HEK293 (cell line): ENCODE data around the gene UQCRQ.
A peak's percentile ranks its signal among the peaks of the same experiment; 100 is the strongest.

ENCODE experiments used
- CTCF ChIA-PET: fragments of 350-600 bp; formaldehyde crosslinking; extraction: SDS; loops from one replicate; lab custom pipeline; 2021; ENCODE audit warnings: antibody characterized with exemption; lab: Yijun Ruan, JAX
- POLR2A ChIA-PET: fragments of 300-600 bp; formaldehyde crosslinking; extraction: SDS; loops from one replicate; lab custom pipeline; 2020; ENCODE audit warnings: antibody characterized with exemption, inconsistent platforms; lab: Yijun Ruan, JAX
- H3K27ac ChIP-seq: fragments of 200-500 bp; sonication (Bioruptor generic); 2 replicates; pipeline ENCODE4 v1.5.1; 2014; ENCODE audit warnings: low read depth, low read length, control low read depth, inconsistent platforms; ENCODE audit errors: extremely low read depth
- H3K36me3 ChIP-seq, 2 experiments: fragments of 200-500 bp in 1 of 2; sonication (Bioruptor generic) in 1 of 2; 1 replicate in 1 of 2; 2 replicates in 1 of 2; pipeline ENCODE4 v1.5.1; 2014 to 2017; ENCODE audit warnings: inconsistent platforms in 2 of 2, low read length in 2 of 2; ENCODE audit not compliant: control insufficient read depth in 2 of 2, insufficient read depth in 1 of 2
- H3K4me1 ChIP-seq: fragments of 200-500 bp; sonication (Bioruptor generic); 2 replicates; pipeline ENCODE4 v1.5.1; 2014; ENCODE audit warnings: mild to moderate bottlenecking, low read length, inconsistent platforms; ENCODE audit not compliant: control insufficient read depth, insufficient read depth
- H3K4me3 ChIP-seq: 2 replicates; pipeline ENCODE4 v1.5.1; 2011; ENCODE audit warnings: low read depth, mild to moderate bottlenecking, control low read depth, low read length, moderate library complexity
- H3K9me3 ChIP-seq: fragments of 200-500 bp; sonication (Bioruptor generic); 2 replicates; pipeline ENCODE4 v1.5.1; 2014; ENCODE audit warnings: low read depth, low read length, inconsistent platforms; ENCODE audit not compliant: control insufficient read depth, insufficient read depth
- CTCF ChIP-seq: fragments of 450-650 bp; formaldehyde crosslinking; IDR thresholded peaks from 2 replicates; pipeline ENCODE4 v1.5.1; 2016; ENCODE audit warnings: missing biosample characterization, missing genetic modification characterization
- MYNN ChIP-seq: fragments of 450-650 bp; formaldehyde crosslinking; IDR thresholded peaks from 2 replicates; pipeline ENCODE4 v1.5.1; 2016; ENCODE audit warnings: missing biosample characterization, missing genetic modification characterization, borderline replicate concordance
- PRDM6 ChIP-seq: fragments of 450-650 bp; formaldehyde crosslinking; IDR thresholded peaks from 2 replicates; pipeline ENCODE4 v1.5.1; 2017; ENCODE audit warnings: missing biosample characterization, missing genetic modification characterization
- SETDB1 ChIP-seq: IDR thresholded peaks from one replicate; pipeline ENCODE4 v1.6.1; 2017; ENCODE audit warnings: mild to moderate bottlenecking, low read length, moderate library complexity, mixed read lengths; ENCODE audit not compliant: insufficient read length
- TCF7L2 ChIP-seq: IDR thresholded peaks from 2 replicates; pipeline ENCODE4 v1.6.1; 2011; ENCODE audit warnings: low read depth, mild to moderate bottlenecking, inconsistent platforms, low read length, moderate library complexity, borderline replicate concordance
- TRIM28 ChIP-seq: IDR thresholded peaks from 2 replicates; pipeline ENCODE4 v1.6.1; 2011; ENCODE audit warnings: low read length, control low read depth, borderline replicate concordance
- ZBTB17 ChIP-seq: fragments of 450-650 bp; formaldehyde crosslinking; IDR thresholded peaks from 2 replicates; pipeline ENCODE4 v1.5.1; 2016; ENCODE audit warnings: missing biosample characterization, missing genetic modification characterization
- ZNF140 ChIP-seq: fragments of 450-650 bp; formaldehyde crosslinking; IDR thresholded peaks from 2 replicates; pipeline ENCODE4 v1.5.1; 2016; ENCODE audit warnings: missing biosample characterization, missing genetic modification characterization
- ZNF146 ChIP-seq: fragments of 450-650 bp; formaldehyde crosslinking; IDR thresholded peaks from 2 replicates; pipeline ENCODE4 v1.5.1; 2016; ENCODE audit warnings: missing biosample characterization, missing genetic modification characterization
- ZNF169 ChIP-seq: fragments of 450-650 bp; formaldehyde crosslinking; IDR thresholded peaks from 2 replicates; pipeline ENCODE4 v1.5.1; 2016; ENCODE audit warnings: missing biosample characterization, missing genetic modification characterization
- ZNF174 ChIP-seq: fragments of 450-650 bp; formaldehyde crosslinking; IDR thresholded peaks from 2 replicates; pipeline ENCODE4 v1.5.0; 2017; ENCODE audit warnings: missing biosample characterization, mild to moderate bottlenecking, missing genetic modification characterization
- ZNF274 ChIP-seq, 2 experiments: fragments of 200-500 bp in 1 of 2; fragments of 450-650 bp in 1 of 2; sonication (Bioruptor generic) in 1 of 2; formaldehyde crosslinking in 1 of 2; IDR thresholded peaks; 2 replicates each; pipeline versions ENCODE4 v1.5.1 to v1.6.1; 2014 to 2016; ENCODE audit warnings: borderline replicate concordance in 1 of 2, inconsistent platforms in 1 of 2, low read length in 1 of 2, missing biosample characterization in 1 of 2, missing genetic modification characterization in 1 of 2
- ZNF335 ChIP-seq: fragments of 450-650 bp; formaldehyde crosslinking; conservative IDR thresholded peaks from 2 replicates; pipeline ENCODE4 v1.5.1; 2016; ENCODE audit warnings: missing biosample characterization, missing genetic modification characterization
- ZNF366 ChIP-seq: fragments of 450-650 bp; formaldehyde crosslinking; conservative IDR thresholded peaks from 2 replicates; pipeline ENCODE4 v1.5.1; 2016; ENCODE audit warnings: missing biosample characterization, missing genetic modification characterization
- ZNF555 ChIP-seq: fragments of 450-650 bp; formaldehyde crosslinking; conservative IDR thresholded peaks from 2 replicates; pipeline ENCODE4 v1.5.1; 2017; ENCODE audit warnings: missing biosample characterization, mild to moderate bottlenecking, missing genetic modification characterization, inconsistent platforms
- ZNF560 ChIP-seq: fragments of 450-650 bp; formaldehyde crosslinking; IDR thresholded peaks from 2 replicates; pipeline ENCODE4 v1.5.1; 2017; ENCODE audit warnings: missing biosample characterization, missing genetic modification characterization, borderline replicate concordance
- ZNF571 ChIP-seq: fragments of 450-650 bp; formaldehyde crosslinking; IDR thresholded peaks from 2 replicates; pipeline ENCODE4 v1.5.0; 2017; ENCODE audit warnings: missing biosample characterization, missing genetic modification characterization
- ZNF623 ChIP-seq: fragments of 450-650 bp; formaldehyde crosslinking; IDR thresholded peaks from 2 replicates; pipeline ENCODE4 v1.5.1; 2016; ENCODE audit warnings: missing biosample characterization, missing genetic modification characterization
- ZNF704 ChIP-seq: fragments of 450-650 bp; formaldehyde crosslinking; IDR thresholded peaks from 2 replicates; pipeline ENCODE4 v1.5.1; 2016; ENCODE audit warnings: missing biosample characterization, missing genetic modification characterization
- ZNF747 ChIP-seq: fragments of 450-650 bp; formaldehyde crosslinking; IDR thresholded peaks from 2 replicates; pipeline ENCODE4 v1.5.1; 2016; ENCODE audit warnings: missing biosample characterization, missing genetic modification characterization
- ZNF777 ChIP-seq: fragments of 450-650 bp; formaldehyde crosslinking; IDR thresholded peaks from 2 replicates; pipeline ENCODE4 v1.5.1; 2017; ENCODE audit warnings: missing biosample characterization, missing genetic modification characterization, borderline replicate concordance

UQCRQ gene

GRCh38 chr5:132820162-132820754 lies 46.2 kb upstream of the UQCRQ start (continued):
- TF ChIP-seq TCF7L2, result no peak
- TF ChIP-seq ZNF747 (tag by site-specific recombination), result no peak
- TF ChIP-seq ZNF555 (tag by site-specific recombination), result no peak
- no peak for TF ChIP-seq ZNF140 (tag by site-specific recombination)
- no peak for TF ChIP-seq ZNF560 (tag by site-specific recombination)
- TF ChIP-seq SETDB1, result no peak
- peak; percentile 62 for TF ChIP-seq ZNF623
- TF ChIP-seq ZNF274 (IDR thresholded peaks at IDR 0.05; ENCODE audit: low read length), result no peak
- no peak for TF ChIP-seq ZNF274 (tag by site-specific recombination; IDR thresholded peaks at IDR 0.05; ENCODE audit: borderline replicate concordance)

GRCh38 chr5:132821350-132821749 lies 45.1 kb upstream of the UQCRQ start:
- Histone ChIP-seq H3K4me3 (no peak overlapping the region), H3K36me3 (peaks cover 0 to 24% of the 10 kb centered on the region in 2 experiments; a peak in 1 of 3 replicates), H3K4me1 (peaks cover 4% of the 10 kb centered on the region), H3K27ac (no peak overlapping the region), H3K9me3 (no peaks in the 10 kb centered on the region)
- TF ChIP-seq MYNN (tag by site-specific recombination) (no peak), ZNF174 (tag by site-specific recombination) (no peak), ZNF571 (tag by site-specific recombination) (no peak), PRDM6 (tag by site-specific recombination) (no peak), ZNF777 (tag by site-specific recombination) (no peak), ZNF366 (tag by site-specific recombination) (no peak), ZNF169 (no peak), TRIM28 (no peak), ZNF140 (tag by site-specific recombination) (no peak), CTCF (tag by site-specific recombination) (no peak), ZNF146 (tag by site-specific recombination) (no peak)
- ChIA-PET CTCF (interaction anchor here (0.6 to 6.7 kb wide), 14 partner anchors 7 to 433 kb away, joined by 3 to 58 read pairs (median 10); partner anchors contain the start of genes CCNI2 and SHROOM1), POLR2A (no interaction called here)

- no peak overlapping the region for H3K27ac ChIP-seq
- POLR2A ChIA-PET, result no interaction called here
- no peaks in the 10 kb centered on the region for H3K4me1 ChIP-seq
- TF ChIP-seq ZNF704 (tag by site-specific recombination), result no peak
- peak; percentile 31 for TF ChIP-seq ZNF335 (tag by site-specific recombination)
- TF ChIP-seq ZBTB17 (tag by site-specific recombination), result 0 out of 2 replicates have a peak, but pooled peaks have one; percentile 12
- no peaks in the 10 kb centered on the region for H3K9me3 ChIP-seq
- H3K36me3 ChIP-seq, result peaks cover 0 to 26% of the 10 kb centered on the region in 2 experiments; a peak in 1 of 3 replicates
- H3K4me3 ChIP-seq, result no peak overlapping the region
- CTCF ChIA-PET, result interaction anchor here (0.7 to 6.7 kb wide), 6 partner anchors 7 to 434 kb away, joined by 3 to 58 read pairs (median 12); partner anchors contain the start of genes CCNI2 and SHROOM1
These were observed 44.7 kb upstream of the UQCRQ start for GRCh38 chr5:132821791-132822190.
